Melanocyte of skin (primary cell): Measurements from ENCODE around the gene PDLIM5. TPM values are rescaled to one million over a fixed set of nuclear protein-coding genes. Genes with fewer than 3 reads are reported as not detected.

Experiments used
- total RNA-seq, 2 donors: library from RNA; depleted of rRNA; stranded (reverse); fragments of >200 nt; gene quantifications; 2 replicates each; pipeline ENCODE4 v1.2.3, GENCODE V29; 2012

PDLIM5 gene
- 10 to 100 TPM; 29.9 to 48.6 TPM for total RNA-seq

DNA sequence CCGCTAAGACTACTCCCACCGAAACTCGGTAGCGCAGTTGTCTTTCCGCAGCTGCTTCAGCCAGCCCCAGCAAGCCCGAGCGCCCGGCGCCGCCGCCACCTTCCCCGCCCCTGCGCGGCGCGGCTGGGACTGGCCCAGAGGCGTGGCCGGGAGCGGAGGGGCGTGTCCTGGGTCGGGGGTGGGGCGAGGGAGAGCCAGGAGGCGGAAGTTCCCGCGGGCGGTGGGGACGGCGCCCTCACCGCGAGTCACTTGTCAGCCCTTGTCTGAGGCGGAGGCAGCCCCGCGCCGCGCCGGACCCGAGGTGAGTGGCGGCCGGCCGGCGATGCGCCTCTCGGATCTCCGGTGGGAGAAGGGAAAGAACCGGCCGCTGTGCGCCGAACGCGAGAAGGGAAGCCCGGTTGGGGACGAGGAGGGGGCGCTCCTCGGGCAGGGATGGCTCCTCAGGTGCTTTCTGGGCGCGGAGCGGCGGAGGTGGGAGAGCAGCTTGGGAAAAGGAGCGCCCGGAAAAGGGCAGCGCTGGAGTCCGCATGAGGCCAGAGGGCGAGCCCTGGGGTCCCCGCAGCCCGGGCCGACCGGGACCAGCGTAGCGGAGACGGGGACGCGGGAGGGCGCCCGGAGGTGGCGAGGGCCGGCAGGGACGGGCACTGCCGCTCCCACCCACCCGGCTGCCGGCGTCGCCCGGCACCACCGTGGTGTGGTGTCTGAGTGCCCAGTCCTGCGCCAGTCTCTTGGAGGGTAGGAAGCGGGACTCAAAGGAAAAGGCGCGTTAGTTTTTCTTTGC is at the start of gene PDLIM5:
Gene PDLIM5, plus strand, starts transcription at position 248 of the 781 bp plus-strand sequence. CDS start 3,347 bp downstream, outside the sequence.

Other genes starting within 250 kb of the PDLIM5 start
- gene SMARCAD1, start 244.1 kb upstream of the PDLIM5 start, total RNA-seq = 10 to 100 TPM; 33.7 to 38.3 TPM
- gene HPGDS, start 109.1 kb upstream of the PDLIM5 start, total RNA-seq = not detected